Astrocyte (in vitro differentiated cells and primary cell): ENCODE measurements around the gene TMCO2. TPM values are rescaled to one million over a fixed set of nuclear protein-coding genes. Genes with fewer than 3 reads are reported as not detected.

Experiments
- DNase-seq: peaks from one replicate; pipeline ENCODE4 v3.0.0-alpha.2; 2010; ENCODE audit warnings: low read depth
- FAIRE-seq: peaks from 2 replicates; lab custom pipeline; 2011; peaks lifted over from hg19 to GRCh38; lab: Jason Lieb, UNC
- H2AFZ ChIP-seq: 2 replicates; pipeline ENCODE4 v1.6.0; 2012; ENCODE audit warnings: low read depth, low read length, inconsistent platforms
- H3K27ac ChIP-seq: 2 replicates; pipeline ENCODE4 v1.5.1; 2011; ENCODE audit warnings: low read depth, low read length, inconsistent platforms
- H3K27me3 ChIP-seq: 2 replicates; pipeline ENCODE4 v1.6.0; 2011; ENCODE audit warnings: low read length, inconsistent platforms; ENCODE audit not compliant: insufficient read depth
- H3K36me3 ChIP-seq: 2 replicates; pipeline ENCODE4 v1.5.1; 2011; ENCODE audit warnings: low read length, inconsistent platforms; ENCODE audit not compliant: insufficient read depth
- H3K4me1 ChIP-seq: 2 replicates; pipeline ENCODE4 v1.5.1; 2011; ENCODE audit warnings: low read length, inconsistent platforms; ENCODE audit not compliant: insufficient read depth
- H3K4me2 ChIP-seq: 2 replicates; pipeline ENCODE4 v1.6.0; 2012; ENCODE audit warnings: low read length, inconsistent platforms
- H3K4me3 ChIP-seq: 2 replicates; pipeline ENCODE4 v1.5.1; 2011; ENCODE audit warnings: low read depth, mild to moderate bottlenecking, low read length, inconsistent platforms; ENCODE audit not compliant: insufficient read depth
- H3K79me2 ChIP-seq: 2 replicates; pipeline ENCODE4 v1.6.0; 2012; ENCODE audit warnings: mild to moderate bottlenecking, low read length, inconsistent platforms; ENCODE audit not compliant: insufficient read depth
- H3K9ac ChIP-seq: 2 replicates; pipeline ENCODE4 v1.6.0; 2012; ENCODE audit warnings: mild to moderate bottlenecking, low read length, inconsistent platforms
- H3K9me3 ChIP-seq: 2 replicates; pipeline ENCODE4 v1.5.1; 2012; ENCODE audit warnings: low read depth, mild to moderate bottlenecking, low read length, inconsistent platforms; ENCODE audit not compliant: insufficient read depth
- H4K20me1 ChIP-seq: 2 replicates; pipeline ENCODE4 v1.6.0; 2012; ENCODE audit warnings: low read length, inconsistent platforms; ENCODE audit not compliant: insufficient read depth
- H3K27ac Mint-ChIP-seq: one replicate; pipeline ENCODE4 v1.8.0; 2021; ENCODE audit warnings: mild to moderate bottlenecking, mixed read lengths; ENCODE audit not compliant: unreplicated experiment
- H3K27me3 Mint-ChIP-seq: one replicate; pipeline ENCODE4 v1.8.0; 2021; ENCODE audit warnings: low read depth, mixed read lengths; ENCODE audit not compliant: unreplicated experiment
- H3K36me3 Mint-ChIP-seq: one replicate; pipeline ENCODE4 v1.8.0; 2021; ENCODE audit warnings: low read depth, mixed read lengths; ENCODE audit not compliant: unreplicated experiment
- H3K4me1 Mint-ChIP-seq: one replicate; pipeline ENCODE4 v1.8.0; 2021; ENCODE audit warnings: low read depth, mixed read lengths; ENCODE audit not compliant: unreplicated experiment
- H3K4me3 Mint-ChIP-seq: one replicate; pipeline ENCODE4 v1.8.0; 2021; ENCODE audit warnings: mild to moderate bottlenecking, moderate library complexity, mixed read lengths; ENCODE audit not compliant: unreplicated experiment
- H3K9me3 Mint-ChIP-seq: one replicate; pipeline ENCODE4 v1.8.0; 2021; ENCODE audit warnings: mild to moderate bottlenecking, mixed read lengths; ENCODE audit not compliant: unreplicated experiment
- EZH2 ChIP-seq: IDR thresholded peaks from 2 replicates; pipeline ENCODE4 v1.6.1; 2012; ENCODE audit warnings: mild to moderate bottlenecking, low read length, inconsistent platforms; ENCODE audit not compliant: insufficient read depth
- total RNA-seq: library from RNA; stranded (reverse); gene quantifications from 2 replicates; pipeline ENCODE4 v1.2.1, GENCODE V29; 2021
- TF ChIP-seq, protein P1 (sequence below): IDR thresholded peaks from 2 replicates; pipeline ENCODE4 v1.5.1; 2011; ENCODE audit warnings: low read depth, mild to moderate bottlenecking, inconsistent platforms, low read length, moderate library complexity; ENCODE audit not compliant: insufficient read depth

Gene TMCO2
- total RNA-seq, 1 donor from 2014 or later = not detected

GRCh38 chr1:40301066-40301465, 53.3 kb downstream of the TMCO2 start:
- no peaks in the 10 kb centered on the region for H4K20me1 ChIP-seq
- TF ChIP-seq, protein P1, sequence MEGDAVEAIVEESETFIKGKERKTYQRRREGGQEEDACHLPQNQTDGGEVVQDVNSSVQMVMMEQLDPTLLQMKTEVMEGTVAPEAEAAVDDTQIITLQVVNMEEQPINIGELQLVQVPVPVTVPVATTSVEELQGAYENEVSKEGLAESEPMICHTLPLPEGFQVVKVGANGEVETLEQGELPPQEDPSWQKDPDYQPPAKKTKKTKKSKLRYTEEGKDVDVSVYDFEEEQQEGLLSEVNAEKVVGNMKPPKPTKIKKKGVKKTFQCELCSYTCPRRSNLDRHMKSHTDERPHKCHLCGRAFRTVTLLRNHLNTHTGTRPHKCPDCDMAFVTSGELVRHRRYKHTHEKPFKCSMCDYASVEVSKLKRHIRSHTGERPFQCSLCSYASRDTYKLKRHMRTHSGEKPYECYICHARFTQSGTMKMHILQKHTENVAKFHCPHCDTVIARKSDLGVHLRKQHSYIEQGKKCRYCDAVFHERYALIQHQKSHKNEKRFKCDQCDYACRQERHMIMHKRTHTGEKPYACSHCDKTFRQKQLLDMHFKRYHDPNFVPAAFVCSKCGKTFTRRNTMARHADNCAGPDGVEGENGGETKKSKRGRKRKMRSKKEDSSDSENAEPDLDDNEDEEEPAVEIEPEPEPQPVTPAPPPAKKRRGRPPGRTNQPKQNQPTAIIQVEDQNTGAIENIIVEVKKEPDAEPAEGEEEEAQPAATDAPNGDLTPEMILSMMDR = no peak
- TF ChIP-seq EZH2 = no peak
- no peak overlapping the region for H2AFZ ChIP-seq
- H3K4me2 ChIP-seq = no peak overlapping the region
- no peaks in the 10 kb centered on the region for H3K27me3 ChIP-seq
- H3K4me1 ChIP-seq = peaks cover 4% of the 10 kb centered on the region
- no peak overlapping the region for H3K27ac ChIP-seq
- no peak overlapping the region for H3K9ac ChIP-seq
- no peaks in the 10 kb centered on the region for H3K36me3 ChIP-seq
- Mint-ChIP-seq H3K4me3 (no peak overlapping the region), H3K27me3 (peaks cover 15% of the 10 kb centered on the region), H3K4me1 (no peaks in the 10 kb centered on the region), H3K36me3 (peaks cover 4% of the 10 kb centered on the region), H3K9me3 (no peaks in the 10 kb centered on the region), H3K27ac (no peak overlapping the region)
- FAIRE-seq (no peak), DNase-seq (no peak)
- no peaks in the 10 kb centered on the region for H3K9me3 ChIP-seq
- H3K4me3 ChIP-seq = no peak overlapping the region
- H3K79me2 ChIP-seq = no peaks in the 10 kb centered on the region

Other genes with a start within 250 kb of the TMCO2 start
- gene CAP1, start 207.2 kb upstream of the TMCO2 start, total RNA-seq = 929 and 930 TPM in 2 replicates
- gene PPT1, start 150.7 kb upstream of the TMCO2 start, total RNA-seq = 33.1 and 37.0 TPM in 2 replicates
- gene RLF, start 86.5 kb upstream of the TMCO2 start, total RNA-seq = 15.0 and 15.4 TPM in 2 replicates
- gene ZMPSTE24, start 10.3 kb downstream of the TMCO2 start, total RNA-seq = 62.4 and 62.5 TPM in 2 replicates
- gene COL9A2, start 69.3 kb downstream of the TMCO2 start, total RNA-seq = 1.5 and 2.1 TPM in 2 replicates
- 16.8 and 18.3 TPM in 2 replicates for gene SMAP2, start 125.8 kb downstream of the TMCO2 start, total RNA-seq
- gene ZFP69B, start 202.5 kb downstream of the TMCO2 start, total RNA-seq = 4.3 and 5.4 TPM in 2 replicates
- 1.4 and 1.8 TPM in 2 replicates for gene ZFP69, start 229.4 kb downstream of the TMCO2 start, total RNA-seq